HEK293 (cell line): Measurements from ENCODE around the gene KIAA0232.
"Not testable (repeated sequence)": the region's sequence is repeated elsewhere in the genome, so short reads cannot be mapped to it uniquely, and the experiment has no call there.

Experiments
- CTCF ChIA-PET: fragments of 350-600 bp; formaldehyde crosslinking; extraction: SDS; loops from one replicate; lab custom pipeline; 2021; ENCODE audit warnings: antibody characterized with exemption; lab: Yijun Ruan, JAX
- POLR2A ChIA-PET: fragments of 300-600 bp; formaldehyde crosslinking; extraction: SDS; loops from one replicate; lab custom pipeline; 2020; ENCODE audit warnings: antibody characterized with exemption, inconsistent platforms; lab: Yijun Ruan, JAX
- H3K27ac ChIP-seq: fragments of 200-500 bp; sonication (Bioruptor generic); 2 replicates; pipeline ENCODE4 v1.5.1; 2014; ENCODE audit warnings: low read depth, low read length, control low read depth, inconsistent platforms; ENCODE audit errors: extremely low read depth
- H3K36me3 ChIP-seq, 2 experiments: fragments of 200-500 bp in 1 of 2; sonication (Bioruptor generic) in 1 of 2; 1 replicate in 1 of 2; 2 replicates in 1 of 2; pipeline ENCODE4 v1.5.1; 2014 to 2017; ENCODE audit warnings: inconsistent platforms in 2 of 2, low read length in 2 of 2; ENCODE audit not compliant: control insufficient read depth in 2 of 2, insufficient read depth in 1 of 2
- H3K4me1 ChIP-seq: fragments of 200-500 bp; sonication (Bioruptor generic); 2 replicates; pipeline ENCODE4 v1.5.1; 2014; ENCODE audit warnings: mild to moderate bottlenecking, low read length, inconsistent platforms; ENCODE audit not compliant: control insufficient read depth, insufficient read depth
- H3K4me3 ChIP-seq: 2 replicates; pipeline ENCODE4 v1.5.1; 2011; ENCODE audit warnings: low read depth, mild to moderate bottlenecking, control low read depth, low read length, moderate library complexity
- H3K9me3 ChIP-seq: fragments of 200-500 bp; sonication (Bioruptor generic); 2 replicates; pipeline ENCODE4 v1.5.1; 2014; ENCODE audit warnings: low read depth, low read length, inconsistent platforms; ENCODE audit not compliant: control insufficient read depth, insufficient read depth
- FEZF1 ChIP-seq: fragments of 450-650 bp; formaldehyde crosslinking; IDR thresholded peaks from 2 replicates; pipeline ENCODE4 v1.5.1; 2016; ENCODE audit warnings: missing biosample characterization, missing genetic modification characterization
- GLI4 ChIP-seq: fragments of 450-650 bp; formaldehyde crosslinking; IDR thresholded peaks from 2 replicates; pipeline ENCODE4 v1.5.1; 2016; ENCODE audit warnings: missing biosample characterization, missing genetic modification characterization
- KLF10 ChIP-seq: fragments of 450-650 bp; IDR thresholded peaks from 2 replicates; pipeline ENCODE4 v1.5.1; 2018; ENCODE audit warnings: missing biosample characterization, mild to moderate bottlenecking, missing genetic modification characterization
- SALL2 ChIP-seq: fragments of 450-650 bp; formaldehyde crosslinking; IDR thresholded peaks from 2 replicates; pipeline ENCODE4 v1.5.0; 2017; ENCODE audit warnings: missing biosample characterization, mild to moderate bottlenecking, missing genetic modification characterization, borderline replicate concordance
- TRIM28 ChIP-seq: IDR thresholded peaks from 2 replicates; pipeline ENCODE4 v1.6.1; 2011; ENCODE audit warnings: low read length, control low read depth, borderline replicate concordance
- TSHZ1 ChIP-seq: fragments of 450-650 bp; formaldehyde crosslinking; IDR thresholded peaks from 2 replicates; pipeline ENCODE4 v1.5.1; 2016; ENCODE audit warnings: missing biosample characterization, missing genetic modification characterization, borderline replicate concordance
- ZBTB10 ChIP-seq: fragments of 450-650 bp; formaldehyde crosslinking; IDR thresholded peaks from 2 replicates; pipeline ENCODE4 v1.5.1; 2016; ENCODE audit warnings: missing biosample characterization, missing genetic modification characterization
- ZNF157 ChIP-seq: fragments of 450-650 bp; formaldehyde crosslinking; IDR thresholded peaks from 2 replicates; pipeline ENCODE4 v1.5.1; 2016; ENCODE audit warnings: missing biosample characterization, missing genetic modification characterization
- ZNF274 ChIP-seq, 2 experiments: fragments of 200-500 bp in 1 of 2; fragments of 450-650 bp in 1 of 2; sonication (Bioruptor generic) in 1 of 2; formaldehyde crosslinking in 1 of 2; IDR thresholded peaks; 2 replicates each; pipeline versions ENCODE4 v1.5.1 to v1.6.1; 2014 to 2016; ENCODE audit warnings: borderline replicate concordance in 1 of 2, inconsistent platforms in 1 of 2, low read length in 1 of 2, missing biosample characterization in 1 of 2, missing genetic modification characterization in 1 of 2
- ZNF280D ChIP-seq: fragments of 450-650 bp; formaldehyde crosslinking; IDR thresholded peaks from 2 replicates; pipeline ENCODE4 v1.5.1; 2016; ENCODE audit warnings: missing biosample characterization, missing genetic modification characterization
- ZNF473 ChIP-seq: fragments of 450-650 bp; formaldehyde crosslinking; IDR thresholded peaks from 2 replicates; pipeline ENCODE4 v1.5.1; 2017; ENCODE audit warnings: missing biosample characterization, missing genetic modification characterization
- ZNF501 ChIP-seq: fragments of 450-650 bp; formaldehyde crosslinking; IDR thresholded peaks from 2 replicates; pipeline ENCODE4 v1.5.1; 2016; ENCODE audit warnings: missing biosample characterization, missing genetic modification characterization
- ZNF629 ChIP-seq: fragments of 450-650 bp; formaldehyde crosslinking; IDR thresholded peaks from 2 replicates; pipeline ENCODE4 v1.5.1; 2017; ENCODE audit warnings: missing biosample characterization, missing genetic modification characterization
- ZNF660 ChIP-seq: fragments of 450-650 bp; IDR thresholded peaks from 2 replicates; pipeline ENCODE4 v1.5.1; 2018; ENCODE audit warnings: missing biosample characterization, mild to moderate bottlenecking, missing genetic modification characterization
- ZNF707 ChIP-seq: fragments of 450-650 bp; formaldehyde crosslinking; IDR thresholded peaks from 2 replicates; pipeline ENCODE4 v1.5.1; 2016; ENCODE audit warnings: missing biosample characterization, missing genetic modification characterization
- ZNF776 ChIP-seq: fragments of 450-650 bp; formaldehyde crosslinking; IDR thresholded peaks from 2 replicates; pipeline ENCODE4 v1.5.0; 2017; ENCODE audit warnings: missing biosample characterization, missing genetic modification characterization, borderline replicate concordance
- ZSCAN5A ChIP-seq: fragments of 450-650 bp; formaldehyde crosslinking; IDR thresholded peaks from 2 replicates; pipeline ENCODE4 v1.5.1; 2016; ENCODE audit warnings: missing biosample characterization, missing genetic modification characterization

KIAA0232 gene

GRCh38 chr4:6788123-6788522 is 5.6 kb downstream of the KIAA0232 start:
- ChIA-PET POLR2A (no interaction called here), CTCF (no interaction called here)
- H3K9me3 ChIP-seq: no peaks in the 10 kb centered on the region
- TF ChIP-seq ZNF629 (tag by site-specific recombination) (no peak), ZBTB10 (tag by site-specific recombination) (no peak), ZNF473 (tag by site-specific recombination) (no peak), KLF10 (tag by site-specific recombination) (no peak), ZNF274 (IDR thresholded peaks at IDR 0.05; ENCODE audit: low read length) (no peak), ZNF274 (tag by site-specific recombination; IDR thresholded peaks at IDR 0.05; ENCODE audit: borderline replicate concordance) (no peak), ZNF501 (tag by site-specific recombination) (no peak), ZNF660 (tag by site-specific recombination) (no peak), ZNF776 (tag by site-specific recombination) (no peak), FEZF1 (tag by site-specific recombination) (no peak), TSHZ1 (tag by site-specific recombination) (no peak), SALL2 (tag by site-specific recombination) (no peak), ZNF280D (tag by site-specific recombination) (no peak), ZNF707 (tag by site-specific recombination) (no peak), ZSCAN5A (tag by site-specific recombination) (no peak), ZNF157 (tag by site-specific recombination) (no peak), TRIM28 (no peak), GLI4 (tag by site-specific recombination) (no peak)
- no peaks in the 10 kb centered on the region for H3K4me1 ChIP-seq
- H3K27ac ChIP-seq: no peak overlapping the region
- no peak overlapping the region for H3K4me3 ChIP-seq
- H3K36me3 ChIP-seq: peaks cover 4 to 14% of the 10 kb centered on the region in 2 experiments; a peak in 2 of 3 replicates

- H3K4me1 ChIP-seq, CTCF ChIA-PET, H3K9me3 ChIP-seq, H3K4me3 ChIP-seq, H3K27ac ChIP-seq, POLR2A ChIA-PET: not testable (repeated sequence)
- H3K36me3 ChIP-seq: peaks cover 4 to 19% of the 10 kb centered on the region in 2 experiments; a peak in 2 of 3 replicates
Observed at GRCh38 chr4:6791245-6791644, 8.7 kb downstream of the KIAA0232 start.
